Activated CD4-positive, alpha-beta T cell treated with anti-CD3 and anti-CD28 coated beads, Interleukin-2, amount 50 U/mL, for 48 hours (primary cell): Measurements from ENCODE around the gene GALNT7.
"Not testable (repeated sequence)": the region's sequence is repeated elsewhere in the genome, so short reads cannot be mapped to it uniquely, and the experiment has no call there.

Source experiments
- DNase-seq, 2 experiments: peaks; one replicate each; pipeline ENCODE4 v3.0.0-alpha.2; 2020

The GALNT7 gene

GRCh38 chr4:173167758-173168395, 734 bp upstream of the GALNT7 start:
- DNase-seq: peak; percentile 25 to 40

- no peak for DNase-seq
Measured at GRCh38 chr4:173169178-173169427, 492 bp downstream of the GALNT7 start.

GRCh38 chr4:173169428-173170181, 994 bp downstream of the GALNT7 start:
- peak; percentile 57 to 63 for DNase-seq

- DNase-seq: no peak
Measured at GRCh38 chr4:173170182-173170778, 1.7 kb downstream of the GALNT7 start.

- no peak for DNase-seq
Measured at GRCh38 chr4:173171098-173171497, 2.5 kb downstream of the GALNT7 start.

- no peak for DNase-seq
Measured at GRCh38 chr4:173171987-173172386, 3.4 kb downstream of the GALNT7 start.

- DNase-seq: no peak
Measured at GRCh38 chr4:173174184-173174583, 5.6 kb downstream of the GALNT7 start.

GRCh38 chr4:173174594-173175012, 6.0 kb downstream of the GALNT7 start:
- no peak for DNase-seq

GRCh38 chr4:173176010-173176409, 7.4 kb downstream of the GALNT7 start:
- DNase-seq: no peak

GRCh38 chr4:173177232-173177631, 8.6 kb downstream of the GALNT7 start:
- no peak for DNase-seq

GRCh38 chr4:173178144-173178543, 9.5 kb downstream of the GALNT7 start:
- no peak for DNase-seq

GRCh38 chr4:173181848-173182247, 13.2 kb downstream of the GALNT7 start:
- no peak for DNase-seq

- no peak for DNase-seq
Measured at GRCh38 chr4:173182403-173182802, 13.8 kb downstream of the GALNT7 start.

GRCh38 chr4:173183659-173184247, 15.1 kb downstream of the GALNT7 start:
- DNase-seq: not testable (repeated sequence)

GRCh38 chr4:173185847-173186510, 17.4 kb downstream of the GALNT7 start:
- no peak for DNase-seq

- DNase-seq: no peak
Measured at GRCh38 chr4:173187732-173188131, 19.1 kb downstream of the GALNT7 start.

- DNase-seq: no peak
Measured at GRCh38 chr4:173188648-173189047, 20.0 kb downstream of the GALNT7 start.

- DNase-seq: no peak
Measured at GRCh38 chr4:173189117-173189693, 20.6 kb downstream of the GALNT7 start.

GRCh38 chr4:173191623-173192041, 23.0 kb downstream of the GALNT7 start:
- DNase-seq: no peak

GRCh38 chr4:173192375-173193162, 24.0 kb downstream of the GALNT7 start:
- DNase-seq: no peak

- no peak for DNase-seq
Measured at GRCh38 chr4:173194157-173194556, 25.5 kb downstream of the GALNT7 start.

- DNase-seq: no peak
Measured at GRCh38 chr4:173195109-173195508, 26.5 kb downstream of the GALNT7 start.
